ENCODE results near the gene EIF2D.

EIF2D gene

GRCh38 chr1:206568779-206569352 is 43.4 kb downstream of the EIF2D start:
- no peak for DNase-seq

GRCh38 chr1:206568256-206568655 is 44.0 kb downstream of the EIF2D start:
- no peak for DNase-seq

GRCh38 chr1:206566999-206567398 is 45.3 kb downstream of the EIF2D start:
- no peak for DNase-seq

GRCh38 chr1:206565995-206566394 is 46.3 kb downstream of the EIF2D start:
- DNase-seq, result no peak

GRCh38 chr1:206563367-206564207 is 48.7 kb downstream of the EIF2D start:
- DNase-seq, result no peak

- DNase-seq, result no peak
Measured at GRCh38 chr1:206560007-206560716, 52.1 kb downstream of the EIF2D start.

- no peak for DNase-seq
Measured at GRCh38 chr1:206559672-206559995, 52.6 kb downstream of the EIF2D start.

GRCh38 chr1:206558794-206559671 is 53.2 kb downstream of the EIF2D start:
- no peak for DNase-seq

- DNase-seq, result no peak
Measured at GRCh38 chr1:206557636-206558473, 54.4 kb downstream of the EIF2D start.

GRCh38 chr1:206556750-206557635 is 55.3 kb downstream of the EIF2D start:
- no peak for DNase-seq

GRCh38 chr1:206556047-206556749 is 56.1 kb downstream of the EIF2D start:
- no peak for DNase-seq

- DNase-seq, result no peak
Measured at GRCh38 chr1:206555473-206555935, 56.8 kb downstream of the EIF2D start.

- DNase-seq, result no peak
Measured at GRCh38 chr1:206554701-206555472, 57.4 kb downstream of the EIF2D start.

- DNase-seq, result no peak
Measured at GRCh38 chr1:206554211-206554610, 58.1 kb downstream of the EIF2D start.

GRCh38 chr1:206551986-206552326 is 60.3 kb downstream of the EIF2D start:
- DNase-seq, result no peak

- no peak for DNase-seq
Measured at GRCh38 chr1:206551296-206551985, 60.8 kb downstream of the EIF2D start.

- DNase-seq, result no peak
Measured at GRCh38 chr1:206550446-206550845, 61.8 kb downstream of the EIF2D start.

- no peak for DNase-seq
Measured at GRCh38 chr1:206547104-206547503, 65.2 kb downstream of the EIF2D start.

GRCh38 chr1:206545351-206545750 is 66.9 kb downstream of the EIF2D start:
- DNase-seq, result no peak
